ENCODE results near the gene WWC1. TPM values are rescaled to one million over a fixed set of nuclear protein-coding genes. Genes with fewer than 3 reads are reported as not detected.

The WWC1 gene
- total and polyA plus RNA-seq, 4 donors: 48.4 to 77.0 (median 56.2) TPM

DNA sequence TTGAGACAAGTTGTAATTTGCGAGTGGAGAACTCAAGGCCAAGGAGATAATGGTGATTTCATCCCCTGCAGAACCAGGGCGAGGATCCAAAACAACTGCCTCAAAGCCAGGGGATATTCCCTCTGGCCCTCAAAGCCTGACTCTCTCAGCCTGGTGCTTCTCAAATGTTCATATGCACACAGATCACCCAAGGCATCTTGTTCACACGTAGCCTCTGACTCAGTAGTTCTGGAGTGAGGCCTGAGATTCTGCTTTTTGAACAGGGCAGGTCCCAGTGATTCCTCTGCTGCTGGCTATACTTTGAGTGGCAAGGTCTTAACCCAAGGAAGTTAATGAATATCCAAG, 30.2 kb upstream of the WWC1 start:
- no peaks in the 10 kb centered on the region for H3K27me3 ChIP-seq (ENCODE audit: control insufficient read depth in 3 of 3, insufficient read depth in 3 of 3, low read length in 2 of 3)
- H3K27ac ChIP-seq (ENCODE audit: low read depth in 1 of 2, low read length in 1 of 2): no peak overlapping the region
- DNase-seq: no peak
- no peaks in the 10 kb centered on the region for H3K4me1 ChIP-seq (ENCODE audit: control insufficient read depth in 5 of 5, insufficient read depth in 5 of 5, low read length in 5 of 5)
- H3K9ac ChIP-seq (ENCODE audit: insufficient read depth in 1 of 2, low read length in 2 of 2): no peak overlapping the region
- no peak overlapping the region for H3K4me3 ChIP-seq
- 59 to 72% methylated on average over 3 of the region's 3 CpGs for WGBS, 2 donors
- TF ChIP-seq, protein P1, sequence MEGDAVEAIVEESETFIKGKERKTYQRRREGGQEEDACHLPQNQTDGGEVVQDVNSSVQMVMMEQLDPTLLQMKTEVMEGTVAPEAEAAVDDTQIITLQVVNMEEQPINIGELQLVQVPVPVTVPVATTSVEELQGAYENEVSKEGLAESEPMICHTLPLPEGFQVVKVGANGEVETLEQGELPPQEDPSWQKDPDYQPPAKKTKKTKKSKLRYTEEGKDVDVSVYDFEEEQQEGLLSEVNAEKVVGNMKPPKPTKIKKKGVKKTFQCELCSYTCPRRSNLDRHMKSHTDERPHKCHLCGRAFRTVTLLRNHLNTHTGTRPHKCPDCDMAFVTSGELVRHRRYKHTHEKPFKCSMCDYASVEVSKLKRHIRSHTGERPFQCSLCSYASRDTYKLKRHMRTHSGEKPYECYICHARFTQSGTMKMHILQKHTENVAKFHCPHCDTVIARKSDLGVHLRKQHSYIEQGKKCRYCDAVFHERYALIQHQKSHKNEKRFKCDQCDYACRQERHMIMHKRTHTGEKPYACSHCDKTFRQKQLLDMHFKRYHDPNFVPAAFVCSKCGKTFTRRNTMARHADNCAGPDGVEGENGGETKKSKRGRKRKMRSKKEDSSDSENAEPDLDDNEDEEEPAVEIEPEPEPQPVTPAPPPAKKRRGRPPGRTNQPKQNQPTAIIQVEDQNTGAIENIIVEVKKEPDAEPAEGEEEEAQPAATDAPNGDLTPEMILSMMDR (IDR thresholded peaks at IDR 0.05; ENCODE audit: control extremely low read depth, extremely low read depth): no peak
- peaks cover 0 to 4% (median 0%) of the 10 kb centered on the region in 4 donors for H3K36me3 ChIP-seq (ENCODE audit: control insufficient read depth in 4 of 4, insufficient read depth in 4 of 4, low read length in 4 of 4)
- no peak for ATAC-seq (ENCODE audit: insufficient read depth, low FRiP score)
- H3K9me3 ChIP-seq (ENCODE audit: control insufficient read depth in 4 of 4, insufficient read depth in 3 of 4, low read length in 3 of 4): no peaks in the 10 kb centered on the region

DNA sequence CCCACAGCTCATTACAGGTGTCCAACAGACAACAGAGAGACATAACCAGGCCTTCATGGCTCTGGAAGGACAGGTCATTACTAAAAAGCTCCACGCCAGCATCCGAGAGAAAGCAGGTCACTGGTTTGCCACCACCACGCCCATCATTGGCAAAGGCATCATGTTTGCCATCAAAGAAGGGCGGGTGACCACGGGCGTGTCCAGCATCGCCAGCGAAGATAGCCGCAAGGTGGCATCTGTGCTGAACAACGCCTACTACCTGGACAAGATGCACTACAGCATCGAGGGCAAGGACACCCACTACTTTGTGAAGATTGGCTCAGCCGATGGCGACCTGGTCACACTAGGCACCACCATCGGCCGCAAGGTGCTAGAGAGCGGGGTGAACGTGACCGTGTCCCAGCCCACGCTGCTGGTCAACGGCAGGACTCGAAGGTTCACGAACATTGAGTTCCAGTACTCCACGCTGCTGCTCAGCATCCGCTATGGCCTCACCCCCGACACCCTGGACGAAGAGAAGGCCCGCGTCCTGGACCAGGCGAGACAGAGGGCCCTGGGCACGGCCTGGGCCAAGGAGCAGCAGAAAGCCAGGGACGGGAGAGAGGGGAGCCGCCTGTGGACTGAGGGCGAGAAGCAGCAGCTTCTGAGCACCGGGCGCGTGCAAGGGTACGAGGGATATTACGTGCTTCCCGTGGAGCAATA, 29.3 kb upstream of the WWC1 start:
- Histone ChIP-seq H3K9me3 (ENCODE audit: control insufficient read depth in 4 of 4, insufficient read depth in 3 of 4, low read length in 3 of 4) (no peaks in the 10 kb centered on the region), H3K36me3 (ENCODE audit: control insufficient read depth in 4 of 4, insufficient read depth in 4 of 4, low read length in 4 of 4) (peaks cover 0 to 4% (median 0%) of the 10 kb centered on the region in 4 donors), H3K4me3 (no peak overlapping the region), H3K27me3 (ENCODE audit: control insufficient read depth in 3 of 3, insufficient read depth in 3 of 3, low read length in 2 of 3) (no peaks in the 10 kb centered on the region), H3K27ac (ENCODE audit: low read depth in 1 of 2, low read length in 1 of 2) (no peak overlapping the region), H3K4me1 (ENCODE audit: control insufficient read depth in 5 of 5, insufficient read depth in 5 of 5, low read length in 5 of 5) (no peaks in the 10 kb centered on the region), H3K9ac (ENCODE audit: insufficient read depth in 1 of 2, low read length in 2 of 2) (no peak overlapping the region)
- ATAC-seq (ENCODE audit: insufficient read depth, low FRiP score): no peak
- 94 to 95% methylated on average over 39 of the region's 39 CpGs for WGBS, 2 donors
- TF ChIP-seq, protein P1 (IDR thresholded peaks at IDR 0.05; ENCODE audit: control extremely low read depth, extremely low read depth): no peak
- no peak for DNase-seq

DNA sequence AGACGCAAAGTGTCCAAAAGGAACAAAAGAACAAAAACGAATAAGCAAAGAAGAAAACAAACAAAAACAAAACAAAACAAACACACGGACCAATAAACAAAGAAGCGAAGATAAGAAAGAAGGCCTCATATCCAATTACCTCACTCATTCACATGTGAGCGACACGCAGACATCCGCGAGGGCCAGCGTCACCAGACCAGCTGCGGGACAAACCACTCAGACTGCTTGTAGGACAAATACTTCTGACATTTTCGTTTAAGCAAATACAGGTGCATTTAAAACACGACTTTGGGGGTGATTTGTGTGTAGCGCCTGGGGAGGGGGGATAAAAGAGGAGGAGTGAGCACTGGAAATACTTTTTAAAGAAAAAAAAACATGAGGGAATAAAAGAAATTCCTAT, 28.3 kb upstream of the WWC1 start:
- 71 to 75% methylated on average over 13 of the region's 13 CpGs for WGBS, 2 donors
- H3K27ac ChIP-seq (ENCODE audit: low read depth in 1 of 2, low read length in 1 of 2): no peak overlapping the region
- H3K4me3 ChIP-seq: no peak overlapping the region
- peaks cover 0 to 4% (median 0%) of the 10 kb centered on the region in 4 donors for H3K36me3 ChIP-seq (ENCODE audit: control insufficient read depth in 4 of 4, insufficient read depth in 4 of 4, low read length in 4 of 4)
- H3K9me3 ChIP-seq (ENCODE audit: control insufficient read depth in 4 of 4, insufficient read depth in 3 of 4, low read length in 3 of 4): no peaks in the 10 kb centered on the region
- TF ChIP-seq, protein P1 (IDR thresholded peaks at IDR 0.05; ENCODE audit: control extremely low read depth, extremely low read depth): no peak
- ATAC-seq (ENCODE audit: insufficient read depth, low FRiP score): no peak
- no peaks in the 10 kb centered on the region for H3K4me1 ChIP-seq (ENCODE audit: control insufficient read depth in 5 of 5, insufficient read depth in 5 of 5, low read length in 5 of 5)
- peak overlapping the region in 1 of 2 donors; percentile 11 for H3K9ac ChIP-seq (ENCODE audit: insufficient read depth in 1 of 2, low read length in 2 of 2)
- peak; percentile 41 to 56 (median 55) for DNase-seq
- H3K27me3 ChIP-seq (ENCODE audit: control insufficient read depth in 3 of 3, insufficient read depth in 3 of 3, low read length in 2 of 3): no peaks in the 10 kb centered on the region

DNA sequence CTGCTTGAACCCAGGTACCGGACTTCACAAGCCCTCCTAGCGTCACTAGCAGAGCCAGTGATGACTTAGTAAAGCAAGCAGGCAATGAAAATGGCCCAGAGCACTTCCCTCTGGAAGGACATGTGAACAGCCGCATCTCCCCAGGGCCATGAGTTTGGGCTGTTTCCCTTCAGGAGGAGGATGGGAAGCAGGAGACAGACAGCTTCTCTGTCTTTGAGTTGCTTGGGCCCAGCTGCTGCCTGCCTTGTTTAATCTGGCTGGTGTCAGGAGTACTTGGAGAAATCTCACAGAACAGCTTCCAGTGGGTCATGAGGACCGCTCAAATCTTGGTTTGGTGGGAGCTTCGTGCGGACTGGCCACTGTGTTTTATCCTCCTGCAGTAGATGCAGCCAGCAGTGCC, 25.4 kb upstream of the WWC1 start:
- DNase-seq (no peak), ATAC-seq (ENCODE audit: insufficient read depth, low FRiP score) (no peak)
- H3K27ac ChIP-seq (ENCODE audit: low read depth in 1 of 2, low read length in 1 of 2): no peak overlapping the region
- TF ChIP-seq, protein P1 (IDR thresholded peaks at IDR 0.05; ENCODE audit: control extremely low read depth, extremely low read depth): no peak
- peaks cover 0 to 2% (median 0%) of the 10 kb centered on the region in 4 donors for H3K36me3 ChIP-seq (ENCODE audit: control insufficient read depth in 4 of 4, insufficient read depth in 4 of 4, low read length in 4 of 4)
- H3K4me3 ChIP-seq: no peak overlapping the region
- H3K9ac ChIP-seq (ENCODE audit: insufficient read depth in 1 of 2, low read length in 2 of 2): no peak overlapping the region
- no peaks in the 10 kb centered on the region for H3K27me3 ChIP-seq (ENCODE audit: control insufficient read depth in 3 of 3, insufficient read depth in 3 of 3, low read length in 2 of 3)
- no peaks in the 10 kb centered on the region for H3K9me3 ChIP-seq (ENCODE audit: control insufficient read depth in 4 of 4, insufficient read depth in 3 of 4, low read length in 3 of 4)
- 93 to 96% methylated on average over 6 of the region's 6 CpGs for WGBS, 2 donors
- peaks cover 0 to 18% (median 6%) of the 10 kb centered on the region in 5 donors for H3K4me1 ChIP-seq (ENCODE audit: control insufficient read depth in 5 of 5, insufficient read depth in 5 of 5, low read length in 5 of 5)
